Muscle layer of colon (tissue), 2 donors: Measurements from ENCODE around the gene ASCL5.

Experiments used
- H3K27ac ChIP-seq: one replicate; pipeline ENCODE4 v1.7.0; 2013; ENCODE audit warnings: low read depth, mild to moderate bottlenecking, low read length, moderate library complexity
- H3K27me3 ChIP-seq, 2 donors: one replicate each; pipeline ENCODE4 v1.7.0; 2013; ENCODE audit warnings: low read length in 2 of 2, mild to moderate bottlenecking in 2 of 2; ENCODE audit not compliant: insufficient read depth in 2 of 2, control insufficient read depth in 1 of 2
- H3K36me3 ChIP-seq: one replicate; pipeline ENCODE4 v1.7.0; 2013; ENCODE audit warnings: mild to moderate bottlenecking, low read length; ENCODE audit not compliant: insufficient read depth
- H3K4me1 ChIP-seq: one replicate; pipeline ENCODE4 v1.7.0; 2013; ENCODE audit warnings: mild to moderate bottlenecking, low read length; ENCODE audit not compliant: insufficient read depth
- H3K4me3 ChIP-seq, 2 donors: one replicate each; pipeline ENCODE4 v1.7.0; 2013; ENCODE audit warnings: low read length in 2 of 2, low read depth in 1 of 2, mild to moderate bottlenecking in 1 of 2, moderate library complexity in 1 of 2
- H3K9ac ChIP-seq: one replicate; pipeline ENCODE4 v1.7.0; 2013; ENCODE audit warnings: low read length
- H3K9me3 ChIP-seq: one replicate; pipeline ENCODE4 v1.7.0; 2013; ENCODE audit warnings: mild to moderate bottlenecking, low read length
- donor health status: abdominal sarcoma.
- donor health status: Adenocarcinoma of cecum.

Gene ASCL5

DNA sequence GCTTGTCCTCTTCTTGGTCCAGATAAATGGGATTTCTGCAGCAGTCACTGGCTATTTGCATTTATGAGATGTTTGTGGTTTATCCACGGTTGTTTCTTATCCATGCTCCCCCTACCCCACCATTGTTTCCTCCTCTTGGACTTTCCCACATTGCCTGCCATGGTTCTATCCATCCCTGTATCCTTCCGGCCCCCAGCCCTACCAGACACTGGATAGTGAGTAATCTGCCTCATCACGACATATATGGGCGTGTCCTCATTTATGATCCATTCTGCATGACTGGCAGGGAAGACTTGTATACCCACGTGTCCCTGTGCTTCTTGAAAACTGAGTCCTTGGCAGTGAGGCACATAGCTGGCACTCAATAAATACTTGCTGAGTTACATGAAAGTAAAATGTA, 54.8 kb downstream of the ASCL5 start:
- no peaks in the 10 kb centered on the region for H3K9me3 ChIP-seq
- H3K9ac ChIP-seq: no peak overlapping the region
- no peak overlapping the region for H3K27ac ChIP-seq
- H3K36me3 ChIP-seq: no peaks in the 10 kb centered on the region
- H3K4me3 ChIP-seq: no peak overlapping the region
- H3K4me1 ChIP-seq: no peaks in the 10 kb centered on the region
- H3K27me3 ChIP-seq: no peaks in the 10 kb centered on the region

DNA sequence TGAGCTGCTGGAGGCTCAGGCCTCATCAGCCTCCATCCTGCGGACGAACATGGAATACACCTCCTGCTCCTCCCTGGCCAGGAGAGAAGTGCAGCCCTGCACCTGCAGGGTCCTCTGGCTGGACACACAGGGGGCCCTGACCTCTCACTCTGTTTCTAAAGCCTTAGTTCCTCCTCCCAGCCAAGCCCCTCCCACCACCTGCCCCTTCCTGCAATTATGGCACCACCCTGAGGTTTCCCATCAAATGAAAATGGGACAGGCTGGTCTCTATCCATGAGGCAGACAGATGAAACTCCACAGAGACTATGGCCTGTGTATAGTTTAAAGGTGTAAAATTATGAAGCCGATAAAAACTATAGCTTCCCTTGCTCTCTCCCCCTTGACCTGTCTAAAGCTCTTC, 57.3 kb downstream of the ASCL5 start:
- no peak overlapping the region for H3K9ac ChIP-seq
- no peaks in the 10 kb centered on the region for H3K4me1 ChIP-seq
- no peaks in the 10 kb centered on the region for H3K9me3 ChIP-seq
- H3K27ac ChIP-seq: no peak overlapping the region
- no peak overlapping the region for H3K4me3 ChIP-seq
- no peaks in the 10 kb centered on the region for H3K27me3 ChIP-seq
- H3K36me3 ChIP-seq: no peaks in the 10 kb centered on the region

DNA sequence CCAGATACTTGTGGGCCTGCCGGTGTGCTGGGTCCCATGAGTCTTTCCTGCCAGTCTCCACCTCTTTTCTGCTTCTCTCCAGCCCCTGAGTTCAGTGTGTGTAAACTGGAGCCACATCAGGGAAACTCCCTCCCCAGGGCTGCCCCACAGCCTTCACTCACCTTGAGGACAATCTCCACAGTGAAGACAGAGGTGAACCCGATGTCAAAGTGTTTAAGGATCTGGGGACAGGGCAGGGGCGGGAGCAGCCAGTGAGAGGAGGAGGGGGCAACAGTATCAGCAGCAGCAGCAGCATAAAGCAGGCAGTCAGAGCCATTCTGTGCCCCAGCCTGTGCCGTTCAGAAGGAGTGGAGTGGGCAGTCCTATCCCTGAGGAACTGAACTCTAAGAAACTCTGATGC, 58.0 kb downstream of the ASCL5 start:
- H3K36me3 ChIP-seq: no peaks in the 10 kb centered on the region
- no peak overlapping the region for H3K9ac ChIP-seq
- H3K4me1 ChIP-seq: no peaks in the 10 kb centered on the region
- no peaks in the 10 kb centered on the region for H3K9me3 ChIP-seq
- no peaks in the 10 kb centered on the region for H3K27me3 ChIP-seq
- no peak overlapping the region for H3K4me3 ChIP-seq
- no peak overlapping the region for H3K27ac ChIP-seq

DNA sequence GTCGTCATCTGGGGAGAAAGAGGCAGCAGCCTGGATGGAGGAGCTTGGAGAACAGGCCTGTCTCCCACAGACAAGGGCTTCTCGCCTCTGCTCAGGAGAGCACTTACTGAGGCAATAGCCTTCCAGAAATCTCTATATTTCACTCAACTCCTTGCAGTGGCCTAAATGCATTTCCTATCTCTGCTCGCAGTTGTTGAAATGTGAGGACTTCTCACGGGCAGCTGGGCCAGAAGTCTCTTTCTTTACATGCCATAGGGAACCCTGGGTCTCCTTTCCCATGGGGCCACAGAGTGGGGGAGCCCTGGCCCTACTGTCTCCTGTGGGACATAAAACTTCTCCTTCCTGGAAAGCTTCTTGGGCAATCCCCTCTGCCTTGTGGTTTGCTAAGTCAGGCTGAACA, 60.0 kb downstream of the ASCL5 start:
- no peaks in the 10 kb centered on the region for H3K9me3 ChIP-seq
- no peak overlapping the region for H3K27ac ChIP-seq
- H3K4me1 ChIP-seq: no peaks in the 10 kb centered on the region
- no peak overlapping the region for H3K9ac ChIP-seq
- no peak overlapping the region for H3K4me3 ChIP-seq
- H3K36me3 ChIP-seq: no peaks in the 10 kb centered on the region
- no peaks in the 10 kb centered on the region for H3K27me3 ChIP-seq

DNA sequence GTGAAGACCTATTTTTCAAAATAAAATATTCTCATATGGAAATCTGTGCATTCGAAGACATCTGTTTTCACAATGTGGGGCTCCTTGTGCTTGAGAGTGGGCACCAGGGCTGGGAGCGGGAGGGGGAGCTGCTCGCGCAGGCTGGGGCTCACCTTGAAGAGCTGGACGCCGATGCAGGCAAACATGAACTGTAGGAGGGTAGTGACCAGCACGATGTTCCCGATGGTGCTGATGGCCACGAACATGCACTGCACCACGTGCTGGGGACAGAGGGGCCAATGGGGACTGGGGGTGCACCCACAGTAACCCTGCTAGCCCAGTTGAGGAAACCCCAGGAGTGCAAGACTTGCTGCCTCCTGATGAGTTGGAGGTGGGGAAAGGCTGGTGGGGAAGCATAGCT, 61.3 kb downstream of the ASCL5 start:
- Histone ChIP-seq H3K27ac (no peak overlapping the region), H3K4me1 (peaks cover 6% of the 10 kb centered on the region), H3K27me3 (no peaks in the 10 kb centered on the region), H3K4me3 (no peak overlapping the region), H3K9ac (no peak overlapping the region), H3K36me3 (no peaks in the 10 kb centered on the region), H3K9me3 (no peaks in the 10 kb centered on the region)

DNA sequence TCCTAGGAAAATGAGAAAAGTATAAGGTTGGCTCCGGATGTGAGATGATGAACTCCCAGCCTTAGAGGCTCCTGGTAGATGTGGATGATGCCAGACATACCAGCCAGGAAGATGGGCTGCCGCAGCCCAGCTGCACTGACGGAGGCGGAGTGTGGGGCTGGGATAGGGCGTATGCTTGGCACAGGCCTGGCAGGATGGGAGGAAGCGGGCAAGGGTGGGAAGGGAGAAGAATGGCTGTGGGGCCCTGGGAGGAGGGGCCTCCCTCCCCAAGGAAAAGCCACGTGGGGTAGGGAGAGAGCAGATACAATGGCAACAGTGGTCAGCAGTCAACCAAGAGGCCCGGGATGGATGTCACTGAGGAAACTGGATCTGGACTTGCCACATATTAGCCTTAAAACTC, 62.2 kb downstream of the ASCL5 start:
- Histone ChIP-seq H3K4me1 (peaks cover 15% of the 10 kb centered on the region), H3K4me3 (no peak overlapping the region), H3K36me3 (no peaks in the 10 kb centered on the region), H3K27ac (no peak overlapping the region), H3K27me3 (no peaks in the 10 kb centered on the region), H3K9me3 (no peaks in the 10 kb centered on the region), H3K9ac (no peak overlapping the region)
